Activated T-cell treated with anti-CD3 and anti-CD28 coated beads for 24 hours (primary cell): ENCODE results near the gene TMEM187.

Experiments used
- DNase-seq: peaks from one replicate; pipeline ENCODE4 v3.0.0-alpha.2; 2020; ENCODE audit warnings: low read depth

The TMEM187 gene

GRCh38 chrX:153954558-153955227 lies 17.9 kb upstream of the TMEM187 start:
- DNase-seq = no peak

DNA sequence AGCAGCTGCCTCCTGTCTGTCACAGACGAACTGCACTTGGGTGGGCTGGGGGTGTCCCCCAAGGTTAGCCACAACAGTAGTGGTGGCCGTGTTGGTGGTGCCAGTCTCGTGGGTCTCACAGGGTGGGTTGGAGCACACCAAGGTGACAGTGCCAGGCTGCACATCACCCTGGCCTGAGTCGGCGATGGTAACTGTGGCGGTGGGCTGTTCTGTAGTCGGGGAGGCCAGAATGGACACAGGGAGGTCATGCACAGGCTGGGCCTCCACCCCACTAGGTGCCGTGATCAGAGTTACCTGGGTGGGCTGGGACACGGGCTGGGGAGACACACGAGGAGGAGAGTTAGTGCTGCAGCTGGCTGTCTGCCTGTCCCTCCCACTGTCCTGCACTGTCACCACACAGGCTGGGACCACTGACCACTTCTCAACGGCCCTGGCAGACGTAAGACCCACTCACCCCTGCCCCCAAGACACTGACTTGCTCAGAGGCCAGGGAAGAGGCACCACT lies 17.3 kb upstream of the TMEM187 start:
- DNase-seq = no peak

GRCh38 chrX:153956044-153956907 lies 16.3 kb upstream of the TMEM187 start:
- DNase-seq = no peak

GRCh38 chrX:153957224-153957623 lies 15.3 kb upstream of the TMEM187 start:
- no peak for DNase-seq

GRCh38 chrX:153958605-153959004 lies 13.9 kb upstream of the TMEM187 start:
- DNase-seq = no peak

DNA sequence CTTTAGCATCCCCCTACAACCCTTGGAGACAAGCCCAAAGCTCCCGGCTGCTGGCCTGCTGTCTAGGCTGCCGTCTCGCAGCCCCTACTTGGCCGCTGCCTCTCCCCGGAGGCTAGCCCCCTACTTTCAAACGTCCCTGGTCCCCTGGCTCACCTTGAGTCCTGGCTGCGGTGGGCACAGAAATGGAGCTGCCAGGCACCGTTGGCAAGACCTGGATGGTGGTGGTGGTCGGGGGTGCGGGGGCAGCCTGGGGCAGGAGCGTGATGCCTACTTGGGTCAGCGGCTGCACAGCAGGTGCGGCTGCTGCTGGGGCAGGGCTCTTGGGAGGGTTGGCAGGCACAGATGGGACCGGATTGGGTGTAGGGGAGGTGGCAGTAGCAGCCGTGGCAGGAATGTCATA lies 12.9 kb upstream of the TMEM187 start:
- DNase-seq = no peak

DNA sequence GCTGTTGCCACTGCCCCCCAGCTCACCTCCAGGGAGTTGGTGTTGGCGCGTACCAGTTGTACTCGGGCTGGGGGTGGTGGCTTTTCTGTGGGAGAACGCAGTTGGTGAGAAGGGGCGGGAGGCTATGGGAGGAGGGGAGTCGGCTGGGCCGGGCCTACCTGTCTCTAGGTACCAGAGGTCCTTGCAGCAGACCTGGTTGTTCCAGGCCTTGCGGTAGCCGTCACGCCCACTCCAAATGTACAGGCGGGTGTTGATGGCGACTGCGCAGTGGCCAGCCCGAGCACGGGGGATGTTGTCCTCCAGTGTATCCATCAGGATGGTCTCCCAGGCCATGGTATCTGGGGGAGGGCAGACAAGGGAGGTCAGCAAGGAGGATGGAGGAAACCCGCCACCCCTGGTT lies 12.5 kb upstream of the TMEM187 start:
- no peak for DNase-seq

DNA sequence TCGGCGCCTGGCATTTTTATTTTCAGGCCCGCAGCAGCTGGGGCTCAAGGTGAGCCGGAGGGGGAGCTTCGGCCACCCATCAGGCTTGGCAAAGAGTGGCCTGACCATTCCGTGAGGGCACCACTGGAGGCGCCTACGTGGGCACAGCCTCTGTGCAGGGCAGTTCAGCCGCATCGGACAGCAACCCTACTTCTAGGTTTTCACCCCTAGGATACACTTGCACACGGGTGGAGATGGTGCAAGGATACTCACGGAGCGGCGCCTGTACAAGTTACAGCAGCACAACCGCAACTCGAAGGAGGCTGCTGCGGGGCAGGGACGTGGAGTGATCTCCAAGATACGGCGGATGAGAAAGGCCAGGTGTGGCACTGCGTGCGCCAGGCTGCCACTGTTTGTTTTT lies 11.8 kb upstream of the TMEM187 start:
- DNase-seq = no peak

GRCh38 chrX:153961292-153961691 lies 11.3 kb upstream of the TMEM187 start:
- no peak for DNase-seq

DNA sequence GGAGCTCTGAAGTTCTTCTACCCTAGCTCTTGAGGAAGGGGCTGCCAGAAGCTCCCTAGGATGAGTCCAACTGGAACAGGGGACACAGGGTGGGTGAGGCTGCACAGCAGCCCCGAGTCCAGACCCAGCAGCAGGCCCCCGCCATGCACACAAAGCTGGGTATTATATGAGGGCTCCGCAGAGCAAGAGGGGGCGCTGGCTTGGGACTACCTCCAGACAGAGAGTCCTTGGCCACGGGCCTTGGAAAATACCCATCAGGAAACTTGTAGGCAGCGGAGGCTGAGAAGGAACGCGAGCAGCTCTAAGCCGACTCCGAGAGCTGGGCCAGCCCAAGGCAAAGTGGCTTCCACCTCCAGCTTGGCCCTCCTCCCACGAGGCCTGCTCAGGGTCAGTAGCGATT lies 9.0 kb upstream of the TMEM187 start:
- no peak for DNase-seq

- no peak for DNase-seq
Observed at GRCh38 chrX:153964105-153964504, 8.4 kb upstream of the TMEM187 start.

- no peak for DNase-seq
Observed at GRCh38 chrX:153965406-153965805, 7.1 kb upstream of the TMEM187 start.

- DNase-seq = no peak
Observed at GRCh38 chrX:153966283-153966688, 6.3 kb upstream of the TMEM187 start.

DNA sequence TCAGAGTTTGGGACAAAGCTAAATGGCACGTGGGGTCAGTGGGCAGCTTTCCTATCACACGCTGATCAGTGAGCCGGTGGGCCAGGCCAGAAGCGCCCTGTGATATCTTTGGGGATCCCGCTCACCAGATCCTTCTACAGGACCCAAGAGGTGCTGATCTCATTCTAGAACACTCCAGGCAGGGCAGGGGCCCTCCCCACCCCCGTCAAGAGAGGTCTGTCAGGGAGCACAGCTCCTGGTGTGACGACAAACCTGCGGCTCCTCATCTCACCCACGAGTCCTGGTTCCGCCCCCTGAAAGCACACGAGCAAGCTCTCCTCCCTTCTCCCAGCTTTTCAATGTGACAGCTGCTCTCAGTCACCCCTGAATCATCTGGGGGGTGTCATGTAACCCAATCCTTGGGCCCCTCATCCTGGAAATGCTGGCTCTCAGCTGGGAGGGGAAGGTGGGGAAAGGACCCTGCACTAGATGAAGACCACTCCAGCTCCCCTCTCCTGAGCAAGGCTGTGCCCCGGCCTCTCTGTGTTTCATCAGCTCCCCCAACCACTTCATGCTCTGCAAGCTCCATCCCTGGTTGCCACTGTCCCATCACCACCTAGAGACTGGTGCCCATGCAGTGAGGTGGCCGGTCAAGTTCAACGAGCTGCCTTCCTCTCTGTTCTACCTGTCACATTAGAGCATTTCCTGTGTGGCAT lies 5.6 kb upstream of the TMEM187 start:
- DNase-seq = peak; percentile 24

DNA sequence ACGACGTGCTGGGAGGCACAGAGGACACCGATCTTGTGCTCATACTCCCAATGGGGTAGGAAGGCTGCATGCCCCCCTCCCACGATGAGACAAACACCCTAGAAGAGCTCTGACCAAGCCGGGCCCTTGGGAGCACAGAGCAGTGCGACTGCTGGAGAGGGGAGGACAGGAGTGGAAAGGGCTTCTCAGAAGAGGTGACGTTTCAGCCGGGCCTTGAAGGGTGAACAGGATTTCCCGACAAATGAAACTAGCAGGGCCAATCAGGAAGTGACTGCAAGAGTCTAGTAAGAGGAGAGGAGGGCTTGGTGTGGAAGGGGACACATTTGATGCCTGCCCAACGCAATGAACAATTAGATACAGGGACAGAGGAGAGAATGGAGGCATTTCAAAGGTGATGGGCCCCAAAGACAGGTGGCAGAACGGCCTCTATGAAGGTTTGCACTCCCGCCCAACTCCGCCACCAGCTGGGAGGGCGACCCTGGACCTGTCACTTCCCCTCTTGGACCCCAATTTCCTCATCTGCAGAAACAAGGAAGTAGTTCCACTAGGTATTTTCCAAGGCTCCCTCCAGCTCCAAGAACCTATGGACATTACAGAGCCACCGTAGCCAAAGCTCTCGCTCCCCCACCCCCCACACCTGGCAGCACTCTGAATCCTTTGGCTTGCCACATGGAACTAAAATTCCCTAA lies 4.9 kb upstream of the TMEM187 start:
- no peak for DNase-seq

DNA sequence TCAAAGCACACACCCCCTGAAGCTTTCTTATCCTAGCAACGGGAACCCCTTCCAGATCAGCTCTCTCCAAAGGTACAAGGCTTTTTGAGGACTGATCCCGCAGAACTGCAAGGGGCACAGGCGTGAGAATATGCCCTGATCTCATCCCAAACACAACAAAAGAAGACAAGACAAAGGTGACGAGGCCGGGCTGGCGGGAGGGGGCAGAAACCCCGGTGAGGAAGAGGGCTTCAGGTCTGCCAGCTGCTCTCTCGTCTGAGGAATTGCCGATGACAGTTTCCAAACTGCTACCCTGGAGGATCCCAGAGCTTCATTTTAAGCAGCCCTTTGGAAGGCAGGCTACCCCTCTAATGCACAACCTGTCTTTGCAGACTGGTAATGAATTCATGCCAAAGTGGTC lies 4.3 kb upstream of the TMEM187 start:
- no peak for DNase-seq

DNA sequence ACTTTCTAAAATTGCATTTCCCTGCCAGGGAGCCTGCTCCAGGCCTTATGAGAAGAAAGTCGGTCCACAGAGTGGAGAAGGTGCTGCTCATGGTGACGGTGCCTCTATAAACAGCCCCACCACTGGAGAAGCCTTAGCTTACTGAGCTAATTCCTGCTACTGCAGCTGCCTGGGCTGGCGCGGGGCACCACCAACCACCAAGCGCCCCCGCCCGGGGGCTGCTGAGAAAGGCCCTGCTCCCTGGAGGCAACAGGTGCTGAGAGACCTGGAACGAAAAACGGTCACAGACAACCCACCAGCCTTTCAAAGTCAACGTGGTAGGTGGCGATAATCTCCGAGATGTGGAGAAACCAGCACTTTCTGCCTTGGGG lies 3.8 kb upstream of the TMEM187 start:
- DNase-seq = peak; percentile 24

DNA sequence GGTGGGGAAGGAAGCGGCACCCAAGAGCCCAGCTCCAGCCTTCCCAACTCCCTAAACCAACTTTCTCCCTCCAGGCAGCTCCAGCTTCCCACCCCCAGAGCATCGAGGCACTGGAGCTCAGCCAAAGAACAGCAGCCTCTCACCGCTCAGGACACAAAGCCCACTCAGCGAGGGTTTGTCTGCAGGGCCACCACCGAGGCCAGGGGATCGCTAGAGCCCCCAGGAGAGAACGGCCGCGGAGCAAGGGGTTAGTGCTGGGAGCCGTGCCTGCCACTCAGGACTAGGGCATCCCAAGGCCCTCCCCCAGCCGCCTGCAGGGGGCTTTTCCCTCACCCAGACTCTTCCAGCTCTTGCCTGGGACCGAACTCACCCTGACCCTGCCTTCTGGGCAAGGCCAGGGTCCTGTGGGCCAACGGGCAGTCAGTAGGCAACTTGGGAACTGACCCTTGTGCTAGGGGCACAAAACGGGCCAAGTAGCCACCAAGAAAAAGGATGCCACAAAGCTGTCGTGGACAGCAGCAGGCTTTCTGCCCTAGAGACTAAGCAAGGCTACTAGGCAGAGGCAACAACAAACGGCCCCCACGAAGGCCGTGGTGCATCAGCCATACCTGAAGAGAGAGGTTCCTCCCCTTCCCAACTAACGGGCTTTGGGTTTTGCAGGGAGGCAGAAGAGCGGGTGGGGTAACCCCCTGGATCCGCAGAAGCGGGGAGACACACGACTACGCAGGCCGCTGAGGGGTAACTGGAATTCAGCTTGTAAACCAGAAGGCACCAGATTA lies 3.2 kb upstream of the TMEM187 start:
- no peak for DNase-seq

- DNase-seq = no peak
Observed at GRCh38 chrX:153969904-153970356, 2.6 kb upstream of the TMEM187 start.

- no peak for DNase-seq
Observed at GRCh38 chrX:153970357-153971123, 2.0 kb upstream of the TMEM187 start.

- peak; percentile 79 for DNase-seq
Observed at GRCh38 chrX:153971124-153971449, 1.5 kb upstream of the TMEM187 start.
